K562 (cell line): ENCODE results near the gene SH3GLB2. TPM values are rescaled to one million over a fixed set of nuclear protein-coding genes. Genes with fewer than 3 reads are reported as not detected.

Experiments
- CREB3 ChIP-seq: fragments of 450-650 bp; conservative IDR thresholded peaks from 2 replicates; pipeline ENCODE4 v1.6.1; 2016; ENCODE audit warnings: missing genetic modification characterization, low read depth, mild to moderate bottlenecking, missing compliant biosample characterization, moderate library complexity
- E2F3 ChIP-seq: fragments of 250-450 bp; sonication (Bioruptor Pico); IDR thresholded peaks from 2 replicates; pipeline ENCODE4 v1.4.0; 2020; ENCODE audit warnings: mild to moderate bottlenecking
- EP400 ChIP-seq: fragments of 450-650 bp; IDR thresholded peaks from 2 replicates; pipeline ENCODE4 v1.6.1; 2017; ENCODE audit warnings: antibody characterized with exemption, mild to moderate bottlenecking, moderate library complexity
- FOXA1 ChIP-seq: fragments of 450-650 bp; IDR thresholded peaks from 2 replicates; pipeline ENCODE4 v1.6.1; 2016; ENCODE audit warnings: mild to moderate bottlenecking, borderline replicate concordance
- FOXK2 ChIP-seq, 2 experiments: fragments of 450-650 bp; IDR thresholded peaks in 1 of 2; conservative IDR thresholded peaks in 1 of 2; 2 replicates each; pipeline ENCODE4 v1.6.1; 2016; ENCODE audit warnings: low read depth in 2 of 2, mild to moderate bottlenecking in 1 of 2
- ILF3 ChIP-seq: fragments of 450-650 bp; IDR thresholded peaks from 2 replicates; pipeline ENCODE4 v1.6.1; 2018; ENCODE audit warnings: antibody characterized with exemption, mild to moderate bottlenecking, moderate library complexity, borderline replicate concordance
- KHSRP ChIP-seq: fragments of 450-650 bp; IDR thresholded peaks from 2 replicates; pipeline ENCODE4 v1.6.1; 2017
- KLF16 ChIP-seq: IDR thresholded peaks from 2 replicates; pipeline ENCODE4 v1.6.1; 2016; ENCODE audit warnings: antibody characterized with exemption
- LCOR ChIP-seq: sonication (generic); formaldehyde crosslinking; IDR thresholded peaks from 2 replicates; pipeline ENCODE4 v1.8.0; 2022; ENCODE audit warnings: mild to moderate bottlenecking, missing genetic modification reagents
- LEF1 ChIP-seq: fragments of 450-650 bp; IDR thresholded peaks from 2 replicates; pipeline ENCODE4 v1.6.1; 2016; ENCODE audit warnings: mild to moderate bottlenecking
- MTA3 ChIP-seq: fragments of 450-650 bp; formaldehyde crosslinking; IDR thresholded peaks from 2 replicates; pipeline ENCODE4 v1.6.1; 2017; ENCODE audit warnings: mild to moderate bottlenecking, borderline replicate concordance
- RCOR1 ChIP-seq, 2 experiments: IDR thresholded peaks; 2 replicates each; pipeline ENCODE4 v1.6.1; 2012; ENCODE audit warnings: low read depth in 2 of 2, low read length in 2 of 2, borderline replicate concordance in 1 of 2, improper control_type of control experiment in 1 of 2
- RREB1 ChIP-seq: fragments of 250-450 bp; sonication (Bioruptor Pico); IDR thresholded peaks from 2 replicates; pipeline ENCODE4 v1.4.0; 2020
- SMC3 ChIP-seq: conservative IDR thresholded peaks from 2 replicates; pipeline ENCODE4 v1.6.1; 2011; ENCODE audit warnings: low read depth, low read length, improper control_type of control experiment; ENCODE audit not compliant: insufficient read depth
- TCF3 ChIP-seq: sonication (generic); formaldehyde crosslinking; IDR thresholded peaks from 2 replicates; pipeline ENCODE4 v1.4.0; 2020; ENCODE audit warnings: mild to moderate bottlenecking, missing genetic modification reagents
- YY1 ChIP-seq, 3 experiments: IDR thresholded peaks; 2 replicates each; pipeline ENCODE4 v1.6.1; 2011; ENCODE audit warnings: low read length in 2 of 3, mild to moderate bottlenecking in 2 of 3, moderate library complexity in 2 of 3, borderline replicate concordance in 1 of 3, control low read depth in 1 of 3, low read depth in 1 of 3; ENCODE audit not compliant: insufficient read depth in 3 of 3, insufficient replicate concordance in 2 of 3, control insufficient read depth in 1 of 3, insufficient read length in 1 of 3; ENCODE audit errors: extremely low read depth in 1 of 3
- ZBTB5 ChIP-seq: fragments of 450-650 bp; IDR thresholded peaks from 2 replicates; pipeline ENCODE4 v1.6.1; 2017; ENCODE audit warnings: antibody characterized with exemption
- ZNF76 ChIP-seq: fragments of 250-450 bp; sonication (Bioruptor Pico); IDR thresholded peaks from 2 replicates; pipeline ENCODE4 v1.4.0; 2020; ENCODE audit warnings: mild to moderate bottlenecking, moderate library complexity, borderline replicate concordance
- polyA plus RNA-seq, 8 experiments: library from polyadenylated mRNA; depleted of rRNA in 4 of 8; stranded (reverse) in 5 of 8; unstranded in 3 of 8; fragments of >200 nt; fragmentation: Nextera tagmentation in 2 of 8; fragmentation: Illumina TruSeq in 1 of 8; extraction: Ambion mirVana in 2 of 8; extraction: Trizol in 1 of 8; gene quantifications; 2 replicates each; pipeline versions ENCODE4 v1.2.1 to v1.2.3, GENCODE V29; 2011 to 2014; ENCODE audit warnings: inconsistent platforms in 1 of 8, missing spikeins in 1 of 8
- total RNA-seq, 7 experiments: library from RNA; depleted of rRNA in 6 of 7; stranded (reverse); fragments of >200 nt in 6 of 7; fragmentation: Illumina TruSeq in 2 of 7; extraction: Trizol in 2 of 7; gene quantifications; 2 replicates each; pipeline versions ENCODE4 v1.2.1 to v1.2.3, GENCODE V29; 2011 to 2021; ENCODE audit warnings: low replicate concordance in 1 of 7

The SH3GLB2 gene
- total and polyA plus RNA-seq, 9 of the 15 experiments (the other 6 are each of a cell fraction or from before 2014, with no cell fraction given) = 0.20 to 118 (median 58.8) TPM

GRCh38 chr9:129068990-129069861 is 41.1 kb upstream of the SH3GLB2 start (continued):
- TF ChIP-seq KHSRP (peak; percentile 81), SMC3 (0 out of 2 replicates have a peak, but pooled peaks have one; percentile 6), KLF16 (peak; percentile 99), E2F3 (CRISPR knock-in tag) (peak; percentile 74; the same call in 1 of the 2 replicates), ZNF76 (CRISPR knock-in tag) (no peak; the same call in none of the 2 replicates), ILF3 (no peak), RCOR1 (IDR thresholded peaks at IDR 0.05; ENCODE audit: borderline replicate concordance in 1 of 2, low read depth in 2 of 2, low read length in 2 of 2) (peak; percentile 98), EP400 (peak; percentile 91), LCOR (peak; percentile 92), YY1 (IDR thresholded peaks at IDR 0.05; ENCODE audit: borderline replicate concordance in 1 of 3, control insufficient read depth in 1 of 3, extremely low read depth in 1 of 3, insufficient read depth in 3 of 3, insufficient read length in 1 of 3, insufficient replicate concordance in 2 of 3, low read depth in 1 of 3, low read length in 2 of 3) (peak in 2 of 3 experiments; percentile 49 to 80), CREB3 (peak; percentile 92), RREB1 (CRISPR knock-in tag) (peak; percentile 60; the same call in 1 of the 2 replicates), MTA3 (peak; percentile 92), FOXK2 (conservative IDR thresholded peaks at IDR 0.05 in 1 of 2, IDR thresholded peaks at IDR 0.05 in 1 of 2; ENCODE audit: low read depth in 2 of 2) (peak; percentile 70 to 87; a peak in 3 of 4 replicates), FOXA1 (no peak), ZBTB5 (peak; percentile 32; the same call in 1 of the 2 replicates), TCF3 (CRISPR knock-in tag) (peak; percentile 100), LEF1 (peak; percentile 91)
